ENCODE results near the gene SPDYE6.
A peak's percentile ranks its signal among the peaks of the same experiment; 100 is the strongest.
"Not testable (repeated sequence)": the region's sequence is repeated elsewhere in the genome, so short reads cannot be mapped to it uniquely, and the experiment has no call there.

Gene SPDYE6

DNA sequence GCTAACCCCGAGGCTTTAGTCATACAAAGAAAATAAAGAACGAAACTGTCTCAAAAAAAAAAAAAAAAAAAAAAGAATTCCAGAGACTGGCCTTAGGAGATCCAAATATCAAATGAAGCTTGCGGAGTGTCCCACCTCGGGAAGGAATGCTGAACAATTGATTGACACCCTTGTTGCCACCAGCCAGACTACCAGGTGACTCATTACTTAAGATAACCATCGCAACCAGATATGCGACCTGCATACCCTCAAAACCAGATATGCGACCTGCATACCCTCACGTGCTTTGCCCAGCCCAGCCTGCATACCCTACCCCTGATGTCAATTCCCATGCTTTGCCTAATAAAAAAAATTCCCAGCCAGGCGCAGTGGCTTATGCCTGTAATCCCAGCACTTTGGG is 37.2 kb upstream of the SPDYE6 start:
- Histone ChIP-seq H3K27me3 (replicated peaks; ENCODE audit: control insufficient read depth, insufficient read depth, low read length, poor library complexity, severe bottlenecking) (no peaks in the 10 kb centered on the region), H3K4me1 (ENCODE audit: control insufficient read depth, insufficient read depth, low read length, poor library complexity, severe bottlenecking) (peaks cover 14% of the 10 kb centered on the region), H3K9me3 (ENCODE audit: control insufficient read depth, low read length) (no peaks in the 10 kb centered on the region), H3K4me3 (ENCODE audit: insufficient read depth, low read depth, low read length, poor library complexity, severe bottlenecking) (no peak overlapping the region), H3K27ac (ENCODE audit: insufficient read depth, low read length, poor library complexity, severe bottlenecking) (no peak overlapping the region), H3K36me3 (ENCODE audit: control insufficient read depth, insufficient read depth, low read length) (no peaks in the 10 kb centered on the region)
- DNase-seq, result no peak

DNA sequence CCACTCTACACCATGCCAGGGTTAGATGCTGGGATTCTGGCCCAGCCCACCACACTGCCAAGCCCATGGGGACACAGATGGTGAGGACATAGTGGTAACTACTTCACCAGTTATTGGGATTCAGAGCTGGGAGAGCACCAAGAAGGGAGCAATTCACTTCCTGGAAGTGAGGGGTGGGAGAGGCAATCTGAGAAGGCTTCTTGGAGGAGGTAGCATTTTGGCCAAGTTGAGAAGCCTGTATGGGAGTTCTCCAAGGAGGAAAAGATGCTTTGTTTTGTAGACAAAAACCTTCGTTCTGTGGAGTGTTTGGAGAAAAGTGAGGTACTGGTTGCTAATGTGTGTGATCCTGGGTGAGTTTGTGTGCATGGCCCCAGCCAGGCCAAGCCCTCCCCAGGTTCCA is 36.1 kb upstream of the SPDYE6 start:
- H3K4me1 ChIP-seq (ENCODE audit: control insufficient read depth, insufficient read depth, low read length, poor library complexity, severe bottlenecking), result peaks cover 13% of the 10 kb centered on the region
- no peaks in the 10 kb centered on the region for H3K27me3 ChIP-seq (replicated peaks; ENCODE audit: control insufficient read depth, insufficient read depth, low read length, poor library complexity, severe bottlenecking)
- no peak overlapping the region for H3K27ac ChIP-seq (ENCODE audit: insufficient read depth, low read length, poor library complexity, severe bottlenecking)
- H3K36me3 ChIP-seq (ENCODE audit: control insufficient read depth, insufficient read depth, low read length), result no peaks in the 10 kb centered on the region
- no peak for DNase-seq
- no peak overlapping the region for H3K4me3 ChIP-seq (ENCODE audit: insufficient read depth, low read depth, low read length, poor library complexity, severe bottlenecking)
- H3K9me3 ChIP-seq (ENCODE audit: control insufficient read depth, low read length), result no peaks in the 10 kb centered on the region

DNA sequence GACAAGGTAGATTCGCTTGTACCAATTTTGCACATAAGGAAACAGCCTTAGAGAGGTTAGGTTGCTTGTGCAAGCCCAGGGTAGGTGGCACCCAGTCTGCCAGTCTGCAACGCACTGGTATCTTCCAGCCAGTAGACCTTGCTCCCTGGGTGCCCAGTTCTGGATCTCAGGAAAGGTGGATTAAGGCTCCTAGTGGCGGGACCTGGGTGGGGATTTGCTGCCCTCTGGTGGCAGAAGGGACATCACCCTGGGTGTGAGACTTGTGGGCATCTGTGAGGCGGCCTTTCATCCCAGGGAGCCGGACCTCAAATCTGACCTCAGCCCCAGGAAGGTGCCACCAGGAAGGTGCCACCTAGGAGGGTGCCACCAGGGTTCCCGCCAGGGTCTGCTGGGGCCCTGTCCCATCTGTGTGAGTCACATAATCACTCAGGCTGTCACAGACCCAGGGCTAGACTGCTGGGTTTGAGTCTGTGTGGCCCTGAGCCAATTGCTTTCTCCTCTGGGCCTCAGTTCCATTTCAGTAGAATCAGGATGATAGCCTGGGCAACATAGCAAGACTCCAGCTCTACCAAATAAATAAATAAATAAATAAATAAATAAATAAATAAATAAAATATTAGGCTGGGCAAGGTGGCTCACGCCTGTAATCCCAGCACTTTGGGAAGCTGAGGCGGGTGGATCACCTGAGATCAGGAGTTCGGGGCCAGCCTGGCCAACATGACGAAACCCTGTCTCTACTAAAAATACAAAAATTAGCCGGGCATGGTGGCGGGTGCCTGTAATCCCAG is 34.6 kb upstream of the SPDYE6 start:
- DNase-seq, result peak; percentile 45 to 61 (median 46)
- no peak overlapping the region for H3K27ac ChIP-seq (ENCODE audit: insufficient read depth, low read length, poor library complexity, severe bottlenecking)
- H3K4me3 ChIP-seq (ENCODE audit: insufficient read depth, low read depth, low read length, poor library complexity, severe bottlenecking), result no peak overlapping the region
- no peaks in the 10 kb centered on the region for H3K9me3 ChIP-seq (ENCODE audit: control insufficient read depth, low read length)
- H3K4me1 ChIP-seq (ENCODE audit: control insufficient read depth, insufficient read depth, low read length, poor library complexity, severe bottlenecking), result peaks cover 5% of the 10 kb centered on the region
- H3K27me3 ChIP-seq (replicated peaks; ENCODE audit: control insufficient read depth, insufficient read depth, low read length, poor library complexity, severe bottlenecking), result no peaks in the 10 kb centered on the region
- H3K36me3 ChIP-seq (ENCODE audit: control insufficient read depth, insufficient read depth, low read length), result peaks cover 7% of the 10 kb centered on the region

DNA sequence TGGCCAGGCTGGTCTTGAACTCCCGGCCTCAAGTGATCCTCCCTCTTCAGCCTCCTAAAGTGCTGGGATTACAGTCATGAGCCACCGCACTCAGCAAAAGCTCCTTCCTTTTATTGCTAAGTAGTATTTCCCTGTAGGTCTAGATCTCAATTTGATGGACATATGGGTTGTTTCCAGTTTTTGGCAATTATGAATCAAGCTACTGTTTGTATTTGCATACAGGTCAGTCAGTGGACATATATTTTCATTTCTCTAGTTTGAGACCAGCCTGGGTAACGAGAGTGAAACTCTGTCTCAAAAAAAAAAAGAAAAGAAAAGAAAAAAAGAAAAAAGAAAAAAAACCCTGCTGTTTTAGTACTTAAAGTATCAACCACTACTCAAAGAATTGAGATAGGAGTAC is 33.6 kb upstream of the SPDYE6 start:
- no peak for DNase-seq
- peaks cover 7% of the 10 kb centered on the region for H3K36me3 ChIP-seq (ENCODE audit: control insufficient read depth, insufficient read depth, low read length)

DNA sequence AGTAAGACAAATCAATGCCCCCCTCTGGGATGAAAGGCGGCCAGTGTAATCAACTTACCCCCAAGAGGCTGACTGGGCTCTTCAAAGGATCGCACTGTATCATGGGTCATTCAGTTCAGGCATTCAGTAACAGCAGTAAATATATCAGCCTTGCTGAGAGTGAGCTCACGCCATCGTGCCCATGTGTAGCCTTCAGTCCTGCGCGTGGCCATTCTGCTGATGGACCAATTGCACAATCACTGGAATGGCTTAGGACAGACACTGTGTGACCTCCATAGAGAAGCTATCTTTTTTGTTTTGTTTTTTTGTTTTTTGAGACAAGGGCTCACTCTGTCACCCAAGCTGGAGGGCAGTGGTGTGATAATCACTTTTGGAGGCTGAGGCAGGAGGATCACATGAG is 30.8 kb upstream of the SPDYE6 start:
- H3K27ac ChIP-seq (ENCODE audit: insufficient read depth, low read length, poor library complexity, severe bottlenecking), result no peak overlapping the region
- H3K27me3 ChIP-seq (replicated peaks; ENCODE audit: control insufficient read depth, insufficient read depth, low read length, poor library complexity, severe bottlenecking), result no peaks in the 10 kb centered on the region
- no peak for DNase-seq
- H3K4me3 ChIP-seq (ENCODE audit: insufficient read depth, low read depth, low read length, poor library complexity, severe bottlenecking), result no peak overlapping the region
- no peaks in the 10 kb centered on the region for H3K4me1 ChIP-seq (ENCODE audit: control insufficient read depth, insufficient read depth, low read length, poor library complexity, severe bottlenecking)
- H3K9me3 ChIP-seq (ENCODE audit: control insufficient read depth, low read length), result no peaks in the 10 kb centered on the region
- H3K36me3 ChIP-seq (ENCODE audit: control insufficient read depth, insufficient read depth, low read length), result peaks cover 7% of the 10 kb centered on the region

More for the DNA sequence above, 33.6 kb upstream of the SPDYE6 start:
- Histone ChIP-seq H3K9me3 (ENCODE audit: control insufficient read depth, low read length) (no peaks in the 10 kb centered on the region), H3K4me1 (ENCODE audit: control insufficient read depth, insufficient read depth, low read length, poor library complexity, severe bottlenecking) (no peaks in the 10 kb centered on the region), H3K4me3 (ENCODE audit: insufficient read depth, low read depth, low read length, poor library complexity, severe bottlenecking) (no peak overlapping the region), H3K27ac (ENCODE audit: insufficient read depth, low read length, poor library complexity, severe bottlenecking) (no peak overlapping the region), H3K27me3 (replicated peaks; ENCODE audit: control insufficient read depth, insufficient read depth, low read length, poor library complexity, severe bottlenecking) (no peaks in the 10 kb centered on the region)

DNA sequence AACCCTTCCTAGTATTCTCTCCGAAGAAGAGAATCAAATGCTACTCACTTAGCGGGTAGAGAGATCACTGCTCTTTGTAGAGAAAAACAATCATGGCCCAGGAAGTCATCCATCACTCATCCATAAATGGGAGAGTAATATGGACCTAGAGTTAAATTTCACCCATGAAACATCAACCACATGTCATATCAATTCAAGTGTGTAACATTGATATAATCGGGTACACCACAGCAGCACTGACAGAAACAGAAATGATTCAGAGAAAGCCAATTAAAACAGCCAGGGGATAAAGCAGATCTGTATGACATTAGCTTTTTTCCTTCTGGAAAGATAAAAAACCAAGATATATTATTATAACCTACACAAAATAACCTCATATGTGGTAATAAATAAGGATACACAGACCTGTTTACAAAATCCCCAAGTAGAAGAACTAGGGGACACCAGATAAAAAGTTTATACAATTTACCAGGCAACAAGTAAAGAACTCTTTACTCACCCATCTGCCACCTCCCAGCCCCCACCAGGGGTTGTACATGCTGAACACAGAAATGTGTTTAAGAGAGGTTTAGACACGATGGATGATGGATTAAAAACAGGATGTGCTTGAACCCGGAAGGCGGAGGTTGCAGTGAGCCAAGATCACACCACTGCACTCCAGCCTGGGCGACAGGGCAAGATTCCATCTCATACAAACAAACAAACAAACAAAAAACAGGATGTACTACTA is 25.6 kb upstream of the SPDYE6 start:
- not testable (repeated sequence) for H3K9me3 ChIP-seq (ENCODE audit: control insufficient read depth, low read length); H3K4me3 ChIP-seq (ENCODE audit: insufficient read depth, low read depth, low read length, poor library complexity, severe bottlenecking); DNase-seq; H3K27ac ChIP-seq (ENCODE audit: insufficient read depth, low read length, poor library complexity, severe bottlenecking); H3K4me1 ChIP-seq (ENCODE audit: control insufficient read depth, insufficient read depth, low read length, poor library complexity, severe bottlenecking); H3K27me3 ChIP-seq (replicated peaks; ENCODE audit: control insufficient read depth, insufficient read depth, low read length, poor library complexity, severe bottlenecking)
- peaks cover 34% of the 10 kb centered on the region for H3K36me3 ChIP-seq (ENCODE audit: control insufficient read depth, insufficient read depth, low read length)

DNA sequence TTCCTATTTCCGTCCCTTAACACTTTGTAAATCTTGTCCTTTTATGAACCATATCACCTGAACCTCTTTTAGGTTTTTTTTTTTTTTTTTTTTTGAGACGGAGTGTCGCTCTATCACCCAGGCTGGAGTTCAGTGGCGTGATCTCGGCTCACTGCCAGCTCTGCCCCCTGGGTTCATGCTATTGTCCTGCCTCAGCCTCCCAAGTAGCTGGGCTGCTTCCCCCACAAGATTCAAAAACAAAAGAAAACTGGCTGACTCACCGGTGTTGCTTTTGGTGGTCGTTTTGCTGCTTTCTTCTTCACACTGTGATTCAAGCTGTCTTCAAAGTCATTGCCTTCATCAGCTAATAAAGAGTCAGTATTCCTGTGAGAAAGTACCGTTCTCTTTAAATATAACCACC is 24.6 kb upstream of the SPDYE6 start:
- H3K4me3 ChIP-seq (ENCODE audit: insufficient read depth, low read depth, low read length, poor library complexity, severe bottlenecking); DNase-seq; H3K9me3 ChIP-seq (ENCODE audit: control insufficient read depth, low read length); H3K27ac ChIP-seq (ENCODE audit: insufficient read depth, low read length, poor library complexity, severe bottlenecking); H3K4me1 ChIP-seq (ENCODE audit: control insufficient read depth, insufficient read depth, low read length, poor library complexity, severe bottlenecking); H3K27me3 ChIP-seq (replicated peaks; ENCODE audit: control insufficient read depth, insufficient read depth, low read length, poor library complexity, severe bottlenecking): not testable (repeated sequence)
- peaks cover 31% of the 10 kb centered on the region for H3K36me3 ChIP-seq (ENCODE audit: control insufficient read depth, insufficient read depth, low read length)

DNA sequence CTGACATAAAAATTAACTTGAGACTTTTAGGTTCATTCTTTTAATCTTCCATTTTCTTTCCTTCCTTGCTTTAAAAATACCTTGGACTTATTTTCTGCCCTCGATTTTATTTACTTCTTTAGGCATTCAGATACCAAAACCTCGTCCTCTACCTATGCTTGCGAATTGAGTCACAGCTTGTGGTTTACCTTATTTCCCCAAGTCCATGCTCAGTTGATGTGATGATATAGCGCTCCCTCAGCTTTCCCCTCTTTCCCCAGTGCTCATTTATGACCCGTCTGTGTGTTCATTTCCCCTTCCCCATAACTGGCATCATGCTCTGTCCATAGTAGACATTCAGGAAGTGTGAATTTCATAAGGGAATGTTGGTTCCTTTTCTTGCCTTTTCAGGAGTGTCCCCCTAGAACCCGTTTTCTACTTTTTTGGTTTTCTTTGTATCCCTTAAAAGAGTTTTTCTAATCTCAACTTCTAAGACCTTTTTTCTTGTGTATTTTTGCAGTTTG is 20.8 kb upstream of the SPDYE6 start:
- Histone ChIP-seq H3K4me1 (ENCODE audit: control insufficient read depth, insufficient read depth, low read length, poor library complexity, severe bottlenecking) (no peaks in the 10 kb centered on the region), H3K4me3 (ENCODE audit: insufficient read depth, low read depth, low read length, poor library complexity, severe bottlenecking) (no peak overlapping the region), H3K27ac (ENCODE audit: insufficient read depth, low read length, poor library complexity, severe bottlenecking) (no peak overlapping the region), H3K36me3 (ENCODE audit: control insufficient read depth, insufficient read depth, low read length) (peaks cover 31% of the 10 kb centered on the region), H3K27me3 (replicated peaks; ENCODE audit: control insufficient read depth, insufficient read depth, low read length, poor library complexity, severe bottlenecking) (no peaks in the 10 kb centered on the region), H3K9me3 (ENCODE audit: control insufficient read depth, low read length) (no peaks in the 10 kb centered on the region)
- no peak for DNase-seq

DNA sequence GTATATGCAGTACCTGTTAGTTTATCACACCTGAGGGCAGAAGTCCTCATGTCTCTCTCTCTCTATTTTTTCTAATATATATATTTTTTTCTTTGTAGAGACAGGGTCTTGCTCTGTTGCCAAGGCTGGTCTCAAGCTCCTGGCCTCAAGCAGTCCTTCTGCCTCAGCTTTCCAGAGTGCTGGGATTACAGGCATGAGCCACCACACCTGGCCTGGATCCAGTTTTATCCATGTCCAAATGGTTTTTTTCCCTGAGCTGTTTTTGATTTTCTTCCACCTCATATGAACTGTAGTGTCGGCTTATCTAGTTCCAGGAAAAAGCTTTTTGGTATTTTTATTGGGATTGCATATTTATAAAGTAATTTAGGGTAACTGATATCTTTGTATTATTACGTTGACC is 16.6 kb upstream of the SPDYE6 start:
- H3K4me1 ChIP-seq (ENCODE audit: control insufficient read depth, insufficient read depth, low read length, poor library complexity, severe bottlenecking); H3K9me3 ChIP-seq (ENCODE audit: control insufficient read depth, low read length); H3K27me3 ChIP-seq (replicated peaks; ENCODE audit: control insufficient read depth, insufficient read depth, low read length, poor library complexity, severe bottlenecking): not testable (repeated sequence)

DNA sequence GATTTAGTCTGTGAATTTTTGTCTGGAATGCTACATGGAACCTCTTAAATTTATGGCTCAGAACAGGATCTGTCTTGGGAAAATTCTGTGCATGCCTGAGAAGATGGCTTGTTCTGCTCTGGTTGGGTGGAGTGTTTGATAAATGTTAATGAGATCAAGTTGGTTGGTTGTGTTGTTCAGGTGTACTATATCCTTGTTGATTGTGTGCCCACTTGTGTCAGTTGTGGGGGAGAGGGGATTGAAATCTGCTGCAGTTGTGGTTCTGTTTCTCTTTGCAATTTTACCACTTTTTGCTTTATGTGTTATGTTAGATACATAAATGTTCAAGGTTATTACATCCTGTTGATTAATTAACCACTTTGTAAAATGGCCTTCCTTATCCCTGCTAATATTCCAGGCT is 13.8 kb upstream of the SPDYE6 start:
- not testable (repeated sequence) for H3K36me3 ChIP-seq (ENCODE audit: control insufficient read depth, insufficient read depth, low read length); H3K4me1 ChIP-seq (ENCODE audit: control insufficient read depth, insufficient read depth, low read length, poor library complexity, severe bottlenecking); H3K27ac ChIP-seq (ENCODE audit: insufficient read depth, low read length, poor library complexity, severe bottlenecking); H3K4me3 ChIP-seq (ENCODE audit: insufficient read depth, low read depth, low read length, poor library complexity, severe bottlenecking); H3K9me3 ChIP-seq (ENCODE audit: control insufficient read depth, low read length); DNase-seq; H3K27me3 ChIP-seq (replicated peaks; ENCODE audit: control insufficient read depth, insufficient read depth, low read length, poor library complexity, severe bottlenecking)

More for the DNA sequence above, 16.6 kb upstream of the SPDYE6 start:
- H3K27ac ChIP-seq (ENCODE audit: insufficient read depth, low read length, poor library complexity, severe bottlenecking); H3K4me3 ChIP-seq (ENCODE audit: insufficient read depth, low read depth, low read length, poor library complexity, severe bottlenecking); H3K36me3 ChIP-seq (ENCODE audit: control insufficient read depth, insufficient read depth, low read length); DNase-seq: not testable (repeated sequence)

Measured in effector memory CD4-positive, alpha-beta T cell (primary cell).